OCI-LY7 (cell line): Measurements from ENCODE around the gene NRDC. TPM values are rescaled to one million over a fixed set of nuclear protein-coding genes. Genes with fewer than 3 reads are reported as not detected.

Experiments used
- BruUV-seq: library from RNA; stranded (reverse); fragments of 400-500 nt; replicated peaks from 2 replicates; lab custom pipeline; 2021; lab: Mats Ljungman, UMichigan
- CTCF ChIA-PET: fragments of 300-600 bp; sonication (Branson Sonifier 250); formaldehyde crosslinking; loops from one replicate; lab custom pipeline; 2022; ENCODE audit warnings: antibody characterized with exemption; ENCODE audit not compliant: unreplicated experiment; lab: Charles Lee
- POLR2A ChIA-PET: fragments of 300-600 bp; sonication (Branson Sonifier 250); formaldehyde crosslinking; loops from one replicate; lab custom pipeline; 2022; ENCODE audit warnings: antibody characterized with exemption; lab: Charles Lee
- DNase-seq: peaks from one replicate; pipeline ENCODE4 v3.0.0-alpha.2; 2015; ENCODE audit warnings: low spot score
- H2AFZ ChIP-seq: fragments of 200-600 bp; sonication (generic), shearing (Covaris generic); 2 replicates; pipeline ENCODE4 v1.6.1; 2014; ENCODE audit warnings: mild to moderate bottlenecking, antibody characterized with exemption, low read length, moderate library complexity
- H3K27ac ChIP-seq: fragments of 200-600 bp; sonication (generic); 2 replicates; pipeline ENCODE4 v1.5.1; 2014; ENCODE audit warnings: mixed run types, low read depth, mild to moderate bottlenecking, moderate library complexity, low read length, inconsistent platforms; ENCODE audit not compliant: poor library complexity, severe bottlenecking
- H3K36me3 ChIP-seq: fragments of 200-600 bp; sonication (generic); 2 replicates; pipeline ENCODE4 v1.6.1; 2014; ENCODE audit warnings: mild to moderate bottlenecking, antibody characterized with exemption, low read length, moderate library complexity, mixed read lengths; ENCODE audit not compliant: insufficient read depth
- H3K4me1 ChIP-seq: fragments of 200-600 bp; sonication (generic); 2 replicates; pipeline ENCODE4 v1.5.1; 2014; ENCODE audit warnings: mild to moderate bottlenecking, low read length; ENCODE audit not compliant: insufficient read depth, poor library complexity, severe bottlenecking
- H3K4me2 ChIP-seq: fragments of 200-600 bp; sonication (generic); 2 replicates; pipeline ENCODE4 v1.6.1; 2014; ENCODE audit warnings: mild to moderate bottlenecking, low read length
- H3K4me3 ChIP-seq: fragments of 200-600 bp; sonication (generic); 2 replicates; pipeline ENCODE4 v1.5.1; 2014; ENCODE audit warnings: mild to moderate bottlenecking, low read depth, low read length; ENCODE audit not compliant: poor library complexity, severe bottlenecking
- H3K79me2 ChIP-seq: fragments of 200-600 bp; sonication (generic); 2 replicates; pipeline ENCODE4 v1.6.1; 2016; ENCODE audit warnings: low read depth, mild to moderate bottlenecking, low read length, moderate library complexity, mixed read lengths; ENCODE audit not compliant: insufficient read depth
- H3K9me2 ChIP-seq: fragments of 200-600 bp; sonication (generic); 2 replicates; pipeline ENCODE4 v1.6.1; 2016; ENCODE audit warnings: mild to moderate bottlenecking, low read length, mixed read lengths; ENCODE audit not compliant: insufficient read depth
- H3K9me3 ChIP-seq: fragments of 200-600 bp; sonication (generic); 2 replicates; pipeline ENCODE4 v1.6.1; 2014; ENCODE audit warnings: mild to moderate bottlenecking, mixed run types, low read length, mixed read lengths
- H4K20me1 ChIP-seq: fragments of 200-600 bp; sonication (generic); 2 replicates; pipeline ENCODE4 v1.6.1; 2014; ENCODE audit warnings: mild to moderate bottlenecking, antibody characterized with exemption, low read length, moderate library complexity, mixed read lengths; ENCODE audit not compliant: insufficient read depth
- EZH2phosphoT487 ChIP-seq: fragments of 200-600 bp; sonication (generic); IDR thresholded peaks from 2 replicates; pipeline ENCODE4 v1.6.1; 2018; ENCODE audit warnings: low read depth, borderline replicate concordance, mild to moderate bottlenecking, mixed run types, antibody characterized with exemption, low read length, moderate library complexity, mixed read lengths
- intact Hi-C: fragments of 100-400 bp; cut with micrococcal nuclease; formaldehyde crosslinking; loops from one replicate; pipeline ENCODE4 v1.10.0; 2022; ENCODE audit not compliant: unreplicated experiment
- total RNA-seq, 2 experiments: library from RNA; depleted of rRNA in 1 of 2; stranded (reverse); fragments of >200 nt in 1 of 2; shearing (Covaris generic) in 1 of 2; gene quantifications; 2 replicates each; pipeline ENCODE4 v1.2.3, GENCODE V29; 2014 to 2022
- TF ChIP-seq, protein P1 (sequence below): fragments of 200-600 bp; sonication (generic); conservative IDR thresholded peaks from 2 replicates; pipeline ENCODE4 v1.5.1; 2014; ENCODE audit warnings: mild to moderate bottlenecking, antibody characterized with exemption, low read length, moderate library complexity, mixed read lengths

The NRDC gene
- total RNA-seq, 2 experiments from 2014 or later, result 48.0 to 162 TPM

DNA sequence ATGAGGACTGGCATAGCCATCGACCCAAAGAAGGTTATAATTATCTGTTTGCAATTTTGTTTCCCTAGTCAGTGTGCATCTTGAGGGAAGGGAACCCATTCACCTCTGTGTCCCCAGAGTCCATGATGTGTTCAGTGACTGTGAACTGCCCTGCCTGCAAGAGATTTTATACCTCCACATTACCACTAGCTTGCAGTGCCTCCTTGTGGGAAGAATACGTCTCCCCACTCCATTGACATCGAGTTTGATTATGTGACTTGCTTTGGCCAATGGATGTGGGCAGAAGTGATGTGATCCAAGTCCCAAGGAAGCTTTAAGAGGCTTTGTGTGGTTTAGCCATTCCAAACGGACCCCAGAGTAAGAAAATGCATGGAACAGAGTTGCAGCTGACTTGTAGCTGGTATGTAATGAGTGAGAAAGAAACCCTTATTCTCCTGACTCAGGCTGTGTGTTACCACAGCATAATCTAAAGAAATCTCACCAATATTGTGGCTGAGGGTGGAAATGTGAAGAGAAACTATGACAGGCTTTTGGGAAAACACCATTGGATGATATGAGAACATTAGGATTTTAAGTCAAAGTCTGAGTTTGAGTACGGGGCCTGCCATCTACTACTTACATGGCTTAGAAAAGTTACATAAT, 47.8 kb upstream of the NRDC start:
- peak; percentile 13 for DNase-seq
- H3K4me3 ChIP-seq, result no peak overlapping the region
- H3K36me3 ChIP-seq, result no peaks in the 10 kb centered on the region
- no peak for TF ChIP-seq EZH2phosphoT487
- TF ChIP-seq, protein P1, sequence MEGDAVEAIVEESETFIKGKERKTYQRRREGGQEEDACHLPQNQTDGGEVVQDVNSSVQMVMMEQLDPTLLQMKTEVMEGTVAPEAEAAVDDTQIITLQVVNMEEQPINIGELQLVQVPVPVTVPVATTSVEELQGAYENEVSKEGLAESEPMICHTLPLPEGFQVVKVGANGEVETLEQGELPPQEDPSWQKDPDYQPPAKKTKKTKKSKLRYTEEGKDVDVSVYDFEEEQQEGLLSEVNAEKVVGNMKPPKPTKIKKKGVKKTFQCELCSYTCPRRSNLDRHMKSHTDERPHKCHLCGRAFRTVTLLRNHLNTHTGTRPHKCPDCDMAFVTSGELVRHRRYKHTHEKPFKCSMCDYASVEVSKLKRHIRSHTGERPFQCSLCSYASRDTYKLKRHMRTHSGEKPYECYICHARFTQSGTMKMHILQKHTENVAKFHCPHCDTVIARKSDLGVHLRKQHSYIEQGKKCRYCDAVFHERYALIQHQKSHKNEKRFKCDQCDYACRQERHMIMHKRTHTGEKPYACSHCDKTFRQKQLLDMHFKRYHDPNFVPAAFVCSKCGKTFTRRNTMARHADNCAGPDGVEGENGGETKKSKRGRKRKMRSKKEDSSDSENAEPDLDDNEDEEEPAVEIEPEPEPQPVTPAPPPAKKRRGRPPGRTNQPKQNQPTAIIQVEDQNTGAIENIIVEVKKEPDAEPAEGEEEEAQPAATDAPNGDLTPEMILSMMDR, result peak; percentile 62
- no peak overlapping the region for H2AFZ ChIP-seq
- ChIA-PET CTCF (interaction anchor here (0.5 kb wide), 1 partner anchor 84 kb away, joined by 3 read pairs; no protein-coding TSS in a partner anchor), POLR2A (interaction anchor here (0.5 to 0.9 kb wide), 2 partner anchors 101 to 278 kb away, joined by 3 to 6 read pairs; no protein-coding TSS in a partner anchor)
- H3K27ac ChIP-seq, result no peak overlapping the region
- no peaks in the 10 kb centered on the region for H3K9me3 ChIP-seq
- no TSS peak for BruUV-seq
- no peaks in the 10 kb centered on the region for H3K4me1 ChIP-seq
- H4K20me1 ChIP-seq, result no peaks in the 10 kb centered on the region
- no peaks in the 10 kb centered on the region for H3K79me2 ChIP-seq
- intact Hi-C loops, result no loop called here
- H3K9me2 ChIP-seq, result no peaks in the 10 kb centered on the region
- no peak overlapping the region for H3K4me2 ChIP-seq

DNA sequence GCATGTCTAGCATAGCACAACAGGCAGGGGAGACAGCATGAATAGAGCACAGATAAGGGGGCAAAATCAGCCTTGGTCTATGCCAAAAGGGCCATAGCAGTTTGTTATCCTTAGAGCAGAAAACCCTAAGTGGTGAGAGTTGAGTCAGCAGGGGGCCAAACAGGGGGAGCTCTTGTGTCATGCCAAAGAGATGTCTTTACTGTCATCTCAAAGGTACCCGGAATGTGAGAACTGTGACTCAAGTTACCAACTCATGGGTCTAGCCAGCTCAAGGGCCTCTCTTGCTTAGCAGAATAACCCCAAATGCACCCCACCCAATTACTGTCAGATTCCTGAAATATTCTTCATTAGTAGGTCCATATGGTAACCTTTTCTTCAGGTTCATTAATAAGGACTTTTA, 45.9 kb upstream of the NRDC start:
- POLR2A ChIA-PET, result interaction anchor here (0.5 kb wide), 1 partner anchor 503 kb away, joined by 3 read pairs; no protein-coding TSS in a partner anchor
- no TSS peak for BruUV-seq
- intact Hi-C loops, result no loop called here
- H3K4me3 ChIP-seq, result no peak overlapping the region
- no peaks in the 10 kb centered on the region for H3K4me1 ChIP-seq
- H3K9me2 ChIP-seq, result no peaks in the 10 kb centered on the region
- no peaks in the 10 kb centered on the region for H4K20me1 ChIP-seq
- H3K36me3 ChIP-seq, result no peaks in the 10 kb centered on the region
- no peaks in the 10 kb centered on the region for H3K79me2 ChIP-seq
- H3K27ac ChIP-seq, result no peak overlapping the region
- no peaks in the 10 kb centered on the region for H3K9me3 ChIP-seq
- CTCF ChIA-PET, result no interaction called here
- DNase-seq, result no peak
- no peak overlapping the region for H3K4me2 ChIP-seq
- TF ChIP-seq EZH2phosphoT487, result no peak
- TF ChIP-seq, protein P1, result 0 out of 2 replicates have a peak, but pooled peaks have one; percentile 16
- no peak overlapping the region for H2AFZ ChIP-seq

DNA sequence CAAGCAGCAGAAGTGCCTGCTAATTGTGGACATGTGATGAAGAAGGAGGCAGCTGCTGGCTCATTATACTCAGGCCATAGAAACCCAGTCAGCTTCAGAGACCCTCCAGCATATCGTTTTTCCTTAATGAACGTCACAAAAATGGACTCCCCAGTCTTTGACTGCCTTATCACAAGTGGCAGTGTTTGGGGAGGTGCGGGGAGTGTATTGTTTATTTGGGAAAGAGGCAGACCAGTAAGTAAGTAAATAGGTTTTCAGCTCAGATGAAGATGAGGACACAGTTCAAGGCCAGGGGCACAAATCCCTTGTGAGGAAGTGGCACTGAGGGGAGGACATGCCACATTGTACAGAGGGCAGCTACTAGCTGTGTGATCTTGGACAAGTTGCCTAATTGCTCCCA, 43.5 kb upstream of the NRDC start:
- Histone ChIP-seq H3K27ac (no peak overlapping the region), H2AFZ (no peak overlapping the region), H3K4me3 (no peak overlapping the region), H3K9me2 (no peaks in the 10 kb centered on the region), H3K79me2 (no peaks in the 10 kb centered on the region), H3K4me1 (no peaks in the 10 kb centered on the region), H3K9me3 (no peaks in the 10 kb centered on the region), H3K36me3 (no peaks in the 10 kb centered on the region), H3K4me2 (no peak overlapping the region), H4K20me1 (no peaks in the 10 kb centered on the region)
- intact Hi-C loops, result no loop called here
- POLR2A ChIA-PET, result no interaction called here
- CTCF ChIA-PET, result no interaction called here
- no peak for DNase-seq
- no TSS peak for BruUV-seq
- TF ChIP-seq EZH2phosphoT487, result no peak
- TF ChIP-seq, protein P1, result no peak
